ENCODE results near the gene KRTAP5-5.

- TF ChIP-seq, protein P1, sequence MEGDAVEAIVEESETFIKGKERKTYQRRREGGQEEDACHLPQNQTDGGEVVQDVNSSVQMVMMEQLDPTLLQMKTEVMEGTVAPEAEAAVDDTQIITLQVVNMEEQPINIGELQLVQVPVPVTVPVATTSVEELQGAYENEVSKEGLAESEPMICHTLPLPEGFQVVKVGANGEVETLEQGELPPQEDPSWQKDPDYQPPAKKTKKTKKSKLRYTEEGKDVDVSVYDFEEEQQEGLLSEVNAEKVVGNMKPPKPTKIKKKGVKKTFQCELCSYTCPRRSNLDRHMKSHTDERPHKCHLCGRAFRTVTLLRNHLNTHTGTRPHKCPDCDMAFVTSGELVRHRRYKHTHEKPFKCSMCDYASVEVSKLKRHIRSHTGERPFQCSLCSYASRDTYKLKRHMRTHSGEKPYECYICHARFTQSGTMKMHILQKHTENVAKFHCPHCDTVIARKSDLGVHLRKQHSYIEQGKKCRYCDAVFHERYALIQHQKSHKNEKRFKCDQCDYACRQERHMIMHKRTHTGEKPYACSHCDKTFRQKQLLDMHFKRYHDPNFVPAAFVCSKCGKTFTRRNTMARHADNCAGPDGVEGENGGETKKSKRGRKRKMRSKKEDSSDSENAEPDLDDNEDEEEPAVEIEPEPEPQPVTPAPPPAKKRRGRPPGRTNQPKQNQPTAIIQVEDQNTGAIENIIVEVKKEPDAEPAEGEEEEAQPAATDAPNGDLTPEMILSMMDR (IDR thresholded peaks at IDR 0.05; ENCODE audit: borderline replicate concordance, extremely low read depth, low read length, poor library complexity, severe bottlenecking), result no peak
- no peak for TF ChIP-seq EZH2 (IDR thresholded peaks at IDR 0.05; ENCODE audit: borderline replicate concordance, low read depth, low read length, severe bottlenecking)
Observed at GRCh38 chr11:1655168-1656060, 25.8 kb downstream of the KRTAP5-5 start.
